Transverse colon (tissue), 4 donors: ENCODE data around the gene MPRIP.

Experiments
- CTCF ChIP-seq, 5 experiments: fragments of 200-600 bp in 3 of 5; fragments of 450-650 bp in 2 of 5; sonication (generic) in 3 of 5; IDR thresholded peaks; 1 replicate in 2 of 5; 2 replicates in 3 of 5; pipeline ENCODE4 v1.5.1; 2016 to 2017; ENCODE audit warnings: antibody characterized with exemption in 5 of 5, inconsistent platforms in 3 of 5, mild to moderate bottlenecking in 2 of 5, moderate library complexity in 1 of 5
- EP300 ChIP-seq: sonication (generic); formaldehyde crosslinking; IDR thresholded peaks from one replicate; pipeline ENCODE4 v1.6.1; 2017; ENCODE audit warnings: antibody characterized with exemption, low read depth
- POLR2A ChIP-seq: fragments of 450-650 bp; IDR thresholded peaks from one replicate; pipeline ENCODE4 v1.6.1; 2016; ENCODE audit warnings: antibody characterized with exemption, mild to moderate bottlenecking, moderate library complexity
- POLR2AphosphoS5 ChIP-seq, 3 donors: sonication (generic); formaldehyde crosslinking; IDR thresholded peaks; one replicate each; pipeline ENCODE4 v1.6.1; 2016; ENCODE audit warnings: antibody characterized with exemption in 3 of 3

- no peak for TF ChIP-seq POLR2A
- no peak for TF ChIP-seq CTCF (IDR thresholded peaks at IDR 0.05)
- TF ChIP-seq POLR2AphosphoS5 (IDR thresholded peaks at IDR 0.05): no peak
- TF ChIP-seq EP300: no peak
These were observed 51.5 kb downstream of the MPRIP start for GRCh38 chr17:17093764-17094163.
